Measurements from ENCODE around the gene RBMS3.

- no peak for TF ChIP-seq CTCF (conservative IDR thresholded peaks at IDR 0.05; ENCODE audit: low read length)
- no peak for TF ChIP-seq EZH2phosphoT487 (IDR thresholded peaks at IDR 0.05; ENCODE audit: borderline replicate concordance, low read depth, low read length)
Measured at GRCh38 chr3:29353807-29354206, 72.9 kb downstream of the RBMS3 start.

All from OCI-LY7 (cell line).